ENCODE data around the gene RGS11.
"Not testable (repeated sequence)": the region's sequence is repeated elsewhere in the genome, so short reads cannot be mapped to it uniquely, and the experiment has no call there.

RGS11 gene

GRCh38 chr16:280991-281659, 5.4 kb upstream of the RGS11 start:
- DNase-seq (ENCODE audit: low read depth in 1 of 2, low spot score in 1 of 2) = no peak

GRCh38 chr16:280552-280951, 4.8 kb upstream of the RGS11 start, which contains the start of gene ARHGDIG:
TSS of gene ARHGDIG (plus strand) at chr16:280591. CDS start at chr16:280681, 90 bp downstream.
- DNase-seq (ENCODE audit: low read depth in 1 of 2, low spot score in 1 of 2) = no peak

GRCh38 chr16:280005-280460, 4.3 kb upstream of the RGS11 start:
- no peak for DNase-seq (ENCODE audit: low read depth in 1 of 2, low spot score in 1 of 2)

GRCh38 chr16:279531-279930, 3.8 kb upstream of the RGS11 start:
- no peak for DNase-seq (ENCODE audit: low read depth in 1 of 2, low spot score in 1 of 2)

- DNase-seq (ENCODE audit: low read depth in 1 of 2, low spot score in 1 of 2) = no peak
Observed at GRCh38 chr16:278863-279366, 3.2 kb upstream of the RGS11 start.

GRCh38 chr16:276426-277077, 808 bp upstream of the RGS11 start:
- DNase-seq (ENCODE audit: low read depth in 1 of 2, low spot score in 1 of 2) = no peak

GRCh38 chr16:275041-275641, 603 bp downstream of the RGS11 start:
- DNase-seq (ENCODE audit: low read depth in 1 of 2, low spot score in 1 of 2) = no peak

- no peak for DNase-seq (ENCODE audit: low read depth in 1 of 2, low spot score in 1 of 2)
Observed at GRCh38 chr16:273547-274421, 2.0 kb downstream of the RGS11 start.

GRCh38 chr16:272633-273546, 2.9 kb downstream of the RGS11 start:
- DNase-seq (ENCODE audit: low read depth in 1 of 2, low spot score in 1 of 2) = no peak

GRCh38 chr16:270381-271255, 5.1 kb downstream of the RGS11 start:
- DNase-seq (ENCODE audit: low read depth in 1 of 2, low spot score in 1 of 2) = no peak

- no peak for DNase-seq (ENCODE audit: low read depth in 1 of 2, low spot score in 1 of 2)
Observed at GRCh38 chr16:269061-269796, 6.5 kb downstream of the RGS11 start.

- DNase-seq (ENCODE audit: low read depth in 1 of 2, low spot score in 1 of 2) = no peak
Observed at GRCh38 chr16:268141-269053, 7.3 kb downstream of the RGS11 start.

- DNase-seq (ENCODE audit: low read depth in 1 of 2, low spot score in 1 of 2) = not testable (repeated sequence)
Observed at GRCh38 chr16:267562-267961, 8.2 kb downstream of the RGS11 start.

GRCh38 chr16:266258-267164, 9.2 kb downstream of the RGS11 start:
- no peak for DNase-seq (ENCODE audit: low read depth in 1 of 2, low spot score in 1 of 2)

- no peak for DNase-seq (ENCODE audit: low read depth in 1 of 2, low spot score in 1 of 2)
Observed at GRCh38 chr16:265711-266110, 10.0 kb downstream of the RGS11 start.

- DNase-seq (ENCODE audit: low read depth in 1 of 2, low spot score in 1 of 2) = no peak
Observed at GRCh38 chr16:265002-265529, 10.7 kb downstream of the RGS11 start.
